SU-DHL-6 (cell line): ENCODE data around the gene ARSA.

Source experiments
- H2AFZ ChIP-seq: fragments of 200-600 bp; sonication (generic); 2 replicates; pipeline ENCODE4 v1.6.1; 2014; ENCODE audit warnings: low read depth, mild to moderate bottlenecking, moderate library complexity, mixed read lengths, antibody characterized with exemption, low read length; ENCODE audit not compliant: severe bottlenecking
- H3F3A ChIP-seq: fragments of 200-600 bp; shearing (Covaris generic); 2 replicates; pipeline ENCODE4 v1.6.0; 2016; ENCODE audit warnings: antibody characterized with exemption, mild to moderate bottlenecking; ENCODE audit not compliant: insufficient read depth
- H3K27ac ChIP-seq: fragments of 200-600 bp; sonication (generic); 2 replicates; pipeline ENCODE4 v1.5.1; 2016; ENCODE audit warnings: low read depth, mild to moderate bottlenecking, low read length, moderate library complexity, mixed read lengths
- H3K27me3 ChIP-seq: fragments of 200-600 bp; sonication (generic), shearing (Covaris generic); 2 replicates; pipeline ENCODE4 v1.6.0; 2014; ENCODE audit warnings: mild to moderate bottlenecking, low read length
- H3K36me3 ChIP-seq: fragments of 200-600 bp; sonication (generic); 2 replicates; pipeline ENCODE4 v1.6.1; 2014; ENCODE audit warnings: mild to moderate bottlenecking, low read length, mixed read lengths
- H3K4me2 ChIP-seq: fragments of 300-600, 200-600 bp; shearing (Covaris generic), sonication (generic); 2 replicates; pipeline ENCODE4 v1.6.0; 2014; ENCODE audit warnings: low read length, low read depth, mild to moderate bottlenecking; ENCODE audit not compliant: poor library complexity, severe bottlenecking
- H3K4me3 ChIP-seq: fragments of 200-600 bp; sonication (generic); 2 replicates; pipeline ENCODE4 v1.5.1; 2014; ENCODE audit warnings: antibody characterized with exemption, low read length, mild to moderate bottlenecking, mixed read lengths; ENCODE audit not compliant: insufficient read depth, poor library complexity, severe bottlenecking
- H3K79me2 ChIP-seq: fragments of 200-600 bp; sonication (generic); 2 replicates; pipeline ENCODE4 v1.6.1; 2014; ENCODE audit warnings: mild to moderate bottlenecking, low read length, moderate library complexity; ENCODE audit not compliant: insufficient read depth
- H3K9ac ChIP-seq: fragments of 200-600 bp; sonication (generic); 2 replicates; pipeline ENCODE4 v1.7.0; 2014; ENCODE audit warnings: mild to moderate bottlenecking, low read length
- H3K9me2 ChIP-seq: fragments of 200-600 bp; sonication (generic); replicated peaks from 2 replicates; pipeline ENCODE4 v1.6.1; 2014; ENCODE audit warnings: low read length; ENCODE audit not compliant: insufficient read depth
- H3K9me3 ChIP-seq: fragments of 200-600 bp; sonication (generic); 2 replicates; pipeline ENCODE4 v1.6.1; 2014; ENCODE audit warnings: low read length, mixed read lengths; ENCODE audit not compliant: insufficient read depth
- H4K20me1 ChIP-seq: fragments of 200-600 bp; sonication (generic); 2 replicates; pipeline ENCODE4 v1.6.1; 2014; ENCODE audit warnings: low read depth, mild to moderate bottlenecking, antibody characterized with exemption, low read length, moderate library complexity, mixed read lengths
- CTCF ChIP-seq: fragments of 200-600 bp; sonication (generic); IDR thresholded peaks from one replicate; pipeline ENCODE4 v1.5.1; 2017; ENCODE audit warnings: antibody characterized with exemption, mild to moderate bottlenecking, low read length, moderate library complexity; ENCODE audit not compliant: insufficient read depth, poor library complexity, severe bottlenecking
- EZH2phosphoT487 ChIP-seq: fragments of 200-600 bp; sonication (generic), shearing (Covaris generic); conservative IDR thresholded peaks from 2 replicates; pipeline ENCODE4 v1.6.1; 2018; ENCODE audit warnings: mild to moderate bottlenecking, antibody characterized with exemption, low read length, moderate library complexity, mixed read lengths

ARSA gene

GRCh38 chr22:50600538-50600937, 27.4 kb downstream of the ARSA start, which contains the start of gene MAPK8IP2:
MAPK8IP2 (plus strand) TSS chr22:50600793; CDS start chr22:50600819, 26 bp downstream.
- H2AFZ ChIP-seq = no peak within 1 kb of the TSS
- no peak within 1 kb of the TSS for H3K27ac ChIP-seq
- no peaks in the 10 kb centered on the region for H3K27me3 ChIP-seq
- no peak within 1 kb of the TSS for H3K4me3 ChIP-seq
- H3K9me2 ChIP-seq = no peaks in the 10 kb centered on the region
- H3K79me2 ChIP-seq = no peaks in the 10 kb centered on the region
- TF ChIP-seq EZH2phosphoT487 = no peak
- TF ChIP-seq CTCF = no peak
- no peaks in the 10 kb centered on the region for H3F3A ChIP-seq
- H4K20me1 ChIP-seq = no peaks in the 10 kb centered on the region
- H3K9me3 ChIP-seq = no peaks in the 10 kb centered on the region
- H3K36me3 ChIP-seq = no peaks in the 10 kb centered on the region
- H3K9ac ChIP-seq = no peak within 1 kb of the TSS
- no peak within 1 kb of the TSS for H3K4me2 ChIP-seq

- no peaks in the 10 kb centered on the region for H4K20me1 ChIP-seq
- no peaks in the 10 kb centered on the region for H3K27me3 ChIP-seq
- no peak for TF ChIP-seq EZH2phosphoT487
- TF ChIP-seq CTCF = no peak
- H3K79me2 ChIP-seq = no peaks in the 10 kb centered on the region
- H3K9ac ChIP-seq = no peak overlapping the region
- no peaks in the 10 kb centered on the region for H3F3A ChIP-seq
- no peak overlapping the region for H3K4me2 ChIP-seq
- no peaks in the 10 kb centered on the region for H3K36me3 ChIP-seq
- H3K4me3 ChIP-seq = no peak overlapping the region
- no peaks in the 10 kb centered on the region for H3K9me2 ChIP-seq
- H2AFZ ChIP-seq = no peak overlapping the region
- no peak overlapping the region for H3K27ac ChIP-seq
- no peaks in the 10 kb centered on the region for H3K9me3 ChIP-seq
Observed at GRCh38 chr22:50599816-50600455, 28.0 kb downstream of the ARSA start.

- no peaks in the 10 kb centered on the region for H3K9me3 ChIP-seq
- no peaks in the 10 kb centered on the region for H4K20me1 ChIP-seq
- TF ChIP-seq CTCF (no peak), EZH2phosphoT487 (no peak)
- H3K4me3 ChIP-seq = no peak overlapping the region
- H3K27me3 ChIP-seq = no peaks in the 10 kb centered on the region
- H3K9me2 ChIP-seq = no peaks in the 10 kb centered on the region
- no peaks in the 10 kb centered on the region for H3K36me3 ChIP-seq
- no peak overlapping the region for H3K27ac ChIP-seq
- no peaks in the 10 kb centered on the region for H3K79me2 ChIP-seq
- no peaks in the 10 kb centered on the region for H3F3A ChIP-seq
- H3K9ac ChIP-seq = no peak overlapping the region
- no peak overlapping the region for H2AFZ ChIP-seq
- H3K4me2 ChIP-seq = no peak overlapping the region
Observed at GRCh38 chr22:50597097-50597496, 30.9 kb downstream of the ARSA start.
